MG63 (cell line): ENCODE results near the gene TXNDC2. TPM values are rescaled to one million over a fixed set of nuclear protein-coding genes. Genes with fewer than 3 reads are reported as not detected.
"Not testable (repeated sequence)": the region's sequence is repeated elsewhere in the genome, so short reads cannot be mapped to it uniquely, and the experiment has no call there.

Experiments used
- DNase-seq: peaks from one replicate; pipeline ENCODE4 v3.0.0-alpha.2; 2020
- H3K27me3 ChIP-seq: fragments of 250-450 bp; sonication (Bioruptor Pico); 2 replicates; pipeline ENCODE4 v1.5.1; 2020; ENCODE audit warnings: mild to moderate bottlenecking, moderate library complexity
- H3K36me3 ChIP-seq: fragments of 250-450 bp; sonication (Bioruptor Pico); 2 replicates; pipeline ENCODE4 v1.5.1; 2020; ENCODE audit warnings: mild to moderate bottlenecking, moderate library complexity
- H3K4me3 ChIP-seq: fragments of 250-450 bp; sonication (Bioruptor Pico); 2 replicates; pipeline ENCODE4 v1.5.1; 2020; ENCODE audit warnings: mild to moderate bottlenecking, moderate library complexity
- H3K9me3 ChIP-seq: fragments of 250-450 bp; sonication (Bioruptor Pico); 2 replicates; pipeline ENCODE4 v1.5.1; 2020; ENCODE audit warnings: mild to moderate bottlenecking, moderate library complexity
- total RNA-seq: library from RNA; depleted of rRNA; stranded (reverse); fragments of >200 nt; shearing (Covaris generic); gene quantifications from 2 replicates; pipeline ENCODE4 v1.2.3, GENCODE V29; 2014; ENCODE audit warnings: low replicate concordance

The TXNDC2 gene
- total RNA-seq, 1 experiment from 2014 or later: 0.33 TPM

GRCh38 chr18:9897787-9898291 is 12.1 kb downstream of the TXNDC2 start:
- not testable (repeated sequence) for H3K27me3 ChIP-seq, H3K36me3 ChIP-seq, H3K4me3 ChIP-seq, DNase-seq, H3K9me3 ChIP-seq

GRCh38 chr18:9898792-9899549 is 13.2 kb downstream of the TXNDC2 start:
- DNase-seq: no peak
- H3K9me3 ChIP-seq: no peaks in the 10 kb centered on the region
- H3K4me3 ChIP-seq: no peak overlapping the region
- H3K27me3 ChIP-seq: no peaks in the 10 kb centered on the region
- H3K36me3 ChIP-seq: no peaks in the 10 kb centered on the region

GRCh38 chr18:9899550-9899930 is 13.8 kb downstream of the TXNDC2 start:
- DNase-seq, H3K4me3 ChIP-seq, H3K9me3 ChIP-seq, H3K36me3 ChIP-seq, H3K27me3 ChIP-seq: not testable (repeated sequence)

- Histone ChIP-seq H3K4me3 (no peak overlapping the region), H3K9me3 (no peaks in the 10 kb centered on the region), H3K27me3 (no peaks in the 10 kb centered on the region), H3K36me3 (no peaks in the 10 kb centered on the region)
- DNase-seq: no peak
These were observed 14.9 kb downstream of the TXNDC2 start for GRCh38 chr18:9900699-9901098.

- H3K27me3 ChIP-seq: no peaks in the 10 kb centered on the region
- H3K9me3 ChIP-seq: no peaks in the 10 kb centered on the region
- DNase-seq: no peak
- no peak overlapping the region for H3K4me3 ChIP-seq
- no peaks in the 10 kb centered on the region for H3K36me3 ChIP-seq
These were observed 15.6 kb downstream of the TXNDC2 start for GRCh38 chr18:9901377-9901776.

- DNase-seq, H3K9me3 ChIP-seq, H3K27me3 ChIP-seq, H3K36me3 ChIP-seq, H3K4me3 ChIP-seq: not testable (repeated sequence)
These were observed 16.5 kb downstream of the TXNDC2 start for GRCh38 chr18:9902264-9902663.

- no peak overlapping the region for H3K4me3 ChIP-seq
These were observed 17.1 kb downstream of the TXNDC2 start for GRCh38 chr18:9902832-9903231.

GRCh38 chr18:9905401-9905922 is 19.7 kb downstream of the TXNDC2 start:
- Histone ChIP-seq H3K36me3 (no peaks in the 10 kb centered on the region), H3K9me3 (no peaks in the 10 kb centered on the region), H3K27me3 (no peaks in the 10 kb centered on the region), H3K4me3 (no peak overlapping the region)
- no peak for DNase-seq

More at GRCh38 chr18:9902832-9903231, 17.1 kb downstream of the TXNDC2 start:
- no peaks in the 10 kb centered on the region for H3K36me3 ChIP-seq
- H3K27me3 ChIP-seq: no peaks in the 10 kb centered on the region
- no peak for DNase-seq
- no peaks in the 10 kb centered on the region for H3K9me3 ChIP-seq

- no peak for DNase-seq
- Histone ChIP-seq H3K27me3 (no peaks in the 10 kb centered on the region), H3K4me3 (no peak overlapping the region), H3K36me3 (no peaks in the 10 kb centered on the region), H3K9me3 (no peaks in the 10 kb centered on the region)
These were observed 20.7 kb downstream of the TXNDC2 start for GRCh38 chr18:9906481-9906880.

GRCh38 chr18:9907867-9908266 is 22.1 kb downstream of the TXNDC2 start:
- H3K9me3 ChIP-seq: peaks cover 2% of the 10 kb centered on the region; the same call in 1 of the 2 replicates
- H3K27me3 ChIP-seq: no peaks in the 10 kb centered on the region
- H3K36me3 ChIP-seq: no peaks in the 10 kb centered on the region
- no peak for DNase-seq
- H3K4me3 ChIP-seq: no peak overlapping the region

GRCh38 chr18:9910071-9910470 is 24.3 kb downstream of the TXNDC2 start:
- Histone ChIP-seq H3K36me3 (no peaks in the 10 kb centered on the region), H3K9me3 (peaks cover 2% of the 10 kb centered on the region; the same call in 1 of the 2 replicates), H3K4me3 (no peak overlapping the region), H3K27me3 (no peaks in the 10 kb centered on the region)
- DNase-seq: no peak

GRCh38 chr18:9910661-9911060 is 24.9 kb downstream of the TXNDC2 start:
- H3K9me3 ChIP-seq: peaks cover 2% of the 10 kb centered on the region; the same call in 1 of the 2 replicates
- DNase-seq: no peak
- no peaks in the 10 kb centered on the region; the same call in 1 of the 2 replicates for H3K36me3 ChIP-seq
- H3K27me3 ChIP-seq: no peaks in the 10 kb centered on the region
- no peak overlapping the region for H3K4me3 ChIP-seq

- no peak overlapping the region for H3K4me3 ChIP-seq
These were observed 25.5 kb downstream of the TXNDC2 start for GRCh38 chr18:9911226-9911625.

GRCh38 chr18:9912285-9912684 is 26.5 kb downstream of the TXNDC2 start:
- not testable (repeated sequence) for DNase-seq, H3K9me3 ChIP-seq, H3K4me3 ChIP-seq, H3K27me3 ChIP-seq, H3K36me3 ChIP-seq

More at GRCh38 chr18:9911226-9911625, 25.5 kb downstream of the TXNDC2 start:
- Histone ChIP-seq H3K9me3 (peaks cover 2% of the 10 kb centered on the region; the same call in 1 of the 2 replicates), H3K36me3 (no peaks in the 10 kb centered on the region; the same call in 1 of the 2 replicates), H3K27me3 (no peaks in the 10 kb centered on the region)
- no peak for DNase-seq

GRCh38 chr18:9913151-9913525 is 27.4 kb downstream of the TXNDC2 start:
- Histone ChIP-seq H3K27me3 (no peaks in the 10 kb centered on the region), H3K9me3 (peaks cover 2% of the 10 kb centered on the region; the same call in 1 of the 2 replicates), H3K4me3 (peak overlapping the region; percentile 90), H3K36me3 (no peaks in the 10 kb centered on the region; the same call in 1 of the 2 replicates)
- DNase-seq: no peak

GRCh38 chr18:9913526-9914333 is 28.0 kb downstream of the TXNDC2 start, which contains the start of gene VAPA:
VAPA (plus strand) TSS chr18:9914016; CDS start chr18:9914257, 241 bp downstream.
- Histone ChIP-seq H3K27me3 (no peaks in the 10 kb centered on the region), H3K9me3 (peaks cover 2% of the 10 kb centered on the region; the same call in 1 of the 2 replicates), H3K36me3 (no peaks in the 10 kb centered on the region; the same call in 1 of the 2 replicates), H3K4me3 (peak within 1 kb of the TSS; percentile 92)
- peak; percentile 95 for DNase-seq

GRCh38 chr18:9914334-9914583 is 28.5 kb downstream of the TXNDC2 start:
- Histone ChIP-seq H3K4me3 (peak overlapping the region; percentile 90), H3K27me3 (no peaks in the 10 kb centered on the region), H3K9me3 (peaks cover 2% of the 10 kb centered on the region; the same call in 1 of the 2 replicates), H3K36me3 (no peaks in the 10 kb centered on the region; the same call in 1 of the 2 replicates)
- DNase-seq: no peak
